ENCODE results near the gene SPATA31D3.

GRCh38 chr9:81979196-81979595 is 35.9 kb downstream of the SPATA31D3 start:
- no peak for TF ChIP-seq EZH2 (IDR thresholded peaks at IDR 0.05; ENCODE audit: insufficient read depth, poor library complexity, severe bottlenecking)
- TF ChIP-seq EZH2phosphoT487 (IDR thresholded peaks at IDR 0.05; ENCODE audit: insufficient read depth, low read depth) = no peak

Data from GM23248 (cell line).